Measurements from ENCODE around the gene HEXIM2. TPM values are rescaled to one million over a fixed set of nuclear protein-coding genes. Genes with fewer than 3 reads are reported as not detected.

HEXIM2 gene
- total RNA-seq, 1 experiment from 2014 or later: 19.9 TPM

GRCh38 chr17:45119964-45120363, 41.7 kb upstream of the HEXIM2 start:
- H3K79me2 ChIP-seq (ENCODE audit: low read length): peaks cover 28% of the 10 kb centered on the region
- H3K4me3 ChIP-seq (ENCODE audit: low read length): no peak overlapping the region
- no peak overlapping the region for H3K9ac ChIP-seq (ENCODE audit: low read length)
- H3F3A ChIP-seq (ENCODE audit: low read length, unreplicated experiment): no peaks in the 10 kb centered on the region
- no TSS peak for BruUV-seq (replicated peaks)
- CTCF ChIA-PET: no interaction called here
- no peaks in the 10 kb centered on the region for H3K9me3 ChIP-seq (ENCODE audit: low read length)
- H3K36me3 ChIP-seq (ENCODE audit: low read depth, low read length): no peaks in the 10 kb centered on the region
- no peaks in the 10 kb centered on the region for H3K9me2 ChIP-seq (replicated peaks; ENCODE audit: low read length)
- no peak for ATAC-seq
- intact Hi-C loops (cut with micrococcal nuclease): no loop called here
- TF ChIP-seq EZH2 (IDR thresholded peaks at IDR 0.05; ENCODE audit: low read length, unreplicated experiment): no peak
- no peak for TF ChIP-seq EZH2phosphoT487 (IDR thresholded peaks at IDR 0.05; ENCODE audit: borderline replicate concordance, low read length)
- TF ChIP-seq CTCF (conservative IDR thresholded peaks at IDR 0.05; ENCODE audit: low read depth, low read length): no peak
- POLR2A ChIA-PET (ENCODE audit: unreplicated experiment): no interaction called here
- DNase-seq: no peak
- no peak overlapping the region for H3K4me2 ChIP-seq (ENCODE audit: low read length)
- H3K27ac ChIP-seq (ENCODE audit: low read length): no peak overlapping the region
- no peak overlapping the region for H2AFZ ChIP-seq (ENCODE audit: low read length)
- no peaks in the 10 kb centered on the region for H4K20me1 ChIP-seq (ENCODE audit: low read length)
- peaks cover 31% of the 10 kb centered on the region for H3K4me1 ChIP-seq (ENCODE audit: insufficient read depth, low read length)
- no peaks in the 10 kb centered on the region for H3K27me3 ChIP-seq (ENCODE audit: low read length)

- POLR2A ChIA-PET (ENCODE audit: unreplicated experiment): no interaction called here
These were observed 41.1 kb upstream of the HEXIM2 start for GRCh38 chr17:45120558-45120957.

GRCh38 chr17:45121055-45121454, 40.6 kb upstream of the HEXIM2 start:
- no peaks in the 10 kb centered on the region for H3F3A ChIP-seq (ENCODE audit: low read length, unreplicated experiment)
- no peak for TF ChIP-seq CTCF (conservative IDR thresholded peaks at IDR 0.05; ENCODE audit: low read depth, low read length)
- TF ChIP-seq EZH2 (IDR thresholded peaks at IDR 0.05; ENCODE audit: low read length, unreplicated experiment): no peak
- no peak for TF ChIP-seq EZH2phosphoT487 (IDR thresholded peaks at IDR 0.05; ENCODE audit: borderline replicate concordance, low read length)
- intact Hi-C loops (cut with micrococcal nuclease): no loop called here
- peaks cover 31% of the 10 kb centered on the region for H3K4me1 ChIP-seq (ENCODE audit: insufficient read depth, low read length)
- H3K9me3 ChIP-seq (ENCODE audit: low read length): no peaks in the 10 kb centered on the region
- H3K27me3 ChIP-seq (ENCODE audit: low read length): no peaks in the 10 kb centered on the region
- no peak overlapping the region for H3K27ac ChIP-seq (ENCODE audit: low read length)
- POLR2A ChIA-PET (ENCODE audit: unreplicated experiment): no interaction called here
- no peak for ATAC-seq
- no peak overlapping the region for H3K4me3 ChIP-seq (ENCODE audit: low read length)
- peaks cover 37% of the 10 kb centered on the region for H3K79me2 ChIP-seq (ENCODE audit: low read length)
- H3K9me2 ChIP-seq (replicated peaks; ENCODE audit: low read length): no peaks in the 10 kb centered on the region
- DNase-seq: no peak
- no peak overlapping the region for H2AFZ ChIP-seq (ENCODE audit: low read length)
- H3K9ac ChIP-seq (ENCODE audit: low read length): no peak overlapping the region
- H3K4me2 ChIP-seq (ENCODE audit: low read length): no peak overlapping the region
- CTCF ChIA-PET: no interaction called here
- no TSS peak for BruUV-seq (replicated peaks)
- H4K20me1 ChIP-seq (ENCODE audit: low read length): no peaks in the 10 kb centered on the region
- H3K36me3 ChIP-seq (ENCODE audit: low read depth, low read length): no peaks in the 10 kb centered on the region

More at GRCh38 chr17:45120558-45120957, 41.1 kb upstream of the HEXIM2 start:
- BruUV-seq (replicated peaks): no TSS peak
- Histone ChIP-seq H3K27me3 (ENCODE audit: low read length) (no peaks in the 10 kb centered on the region), H3K79me2 (ENCODE audit: low read length) (peaks cover 34% of the 10 kb centered on the region), H3K4me2 (ENCODE audit: low read length) (no peak overlapping the region), H3K9me2 (replicated peaks; ENCODE audit: low read length) (no peaks in the 10 kb centered on the region), H3K36me3 (ENCODE audit: low read depth, low read length) (no peaks in the 10 kb centered on the region), H3F3A (ENCODE audit: low read length, unreplicated experiment) (no peaks in the 10 kb centered on the region), H3K9ac (ENCODE audit: low read length) (no peak overlapping the region), H3K27ac (ENCODE audit: low read length) (no peak overlapping the region), H2AFZ (ENCODE audit: low read length) (no peak overlapping the region), H3K4me1 (ENCODE audit: insufficient read depth, low read length) (peaks cover 31% of the 10 kb centered on the region), H3K9me3 (ENCODE audit: low read length) (no peaks in the 10 kb centered on the region), H3K4me3 (ENCODE audit: low read length) (no peak overlapping the region), H4K20me1 (ENCODE audit: low read length) (no peaks in the 10 kb centered on the region)
- intact Hi-C loops (cut with micrococcal nuclease): no loop called here
- TF ChIP-seq CTCF (conservative IDR thresholded peaks at IDR 0.05; ENCODE audit: low read depth, low read length) (no peak), EZH2phosphoT487 (IDR thresholded peaks at IDR 0.05; ENCODE audit: borderline replicate concordance, low read length) (no peak), EZH2 (IDR thresholded peaks at IDR 0.05; ENCODE audit: low read length, unreplicated experiment) (no peak)
- no peak for DNase-seq
- CTCF ChIA-PET: no interaction called here
- ATAC-seq: no peak

Measured in PC-3 (cell line).